ENCODE results near the gene CDK7. TPM values are rescaled to one million over a fixed set of nuclear protein-coding genes. Genes with fewer than 3 reads are reported as not detected.
"Not testable (repeated sequence)": the region's sequence is repeated elsewhere in the genome, so short reads cannot be mapped to it uniquely, and the experiment has no call there.

Gene CDK7
- total and polyA plus RNA-seq, 2 donors (not counting 1 experiment from before 2014, with no cell fraction given) = 12.3 to 30.6 TPM

DNA sequence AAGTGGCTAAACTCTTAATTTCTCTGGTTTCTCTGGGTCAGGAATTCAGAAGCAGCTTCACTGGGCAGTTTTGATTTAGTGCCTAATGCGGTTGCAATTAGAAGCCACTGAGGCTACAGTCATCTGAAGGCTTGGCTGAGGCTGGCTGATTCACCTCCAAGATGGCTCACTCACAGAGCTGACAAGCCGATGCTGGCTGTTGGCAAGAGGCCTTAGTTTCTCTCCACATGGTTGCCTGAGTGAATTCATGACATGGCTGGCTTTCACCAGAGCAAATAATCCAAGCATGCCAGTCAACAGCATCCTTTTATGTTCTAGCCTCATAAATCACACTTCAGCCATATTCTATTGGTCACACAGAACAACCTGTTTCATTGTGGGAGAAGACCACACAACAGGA is 2.8 kb upstream of the CDK7 start:
- Mint-ChIP-seq H3K4me1 (peaks cover 19% of the 10 kb centered on the region), H3K27me3 (no peaks in the 10 kb centered on the region), H3K27ac (no peak overlapping the region), H3K9me3 (ENCODE audit: insufficient read depth) (no peaks in the 10 kb centered on the region), H3K4me3 (no peak overlapping the region)
- WGBS (ENCODE audit: insufficient coverage) = 100% methylated on average over 2 of the region's 2 CpGs
- POLR2A ChIA-PET = no interaction called here
- Histone ChIP-seq H4K20me1 (ENCODE audit: control insufficient read depth, insufficient read depth, low read length, poor library complexity, severe bottlenecking) (no peaks in the 10 kb centered on the region), H3K4me2 (replicated peaks; ENCODE audit: low read depth, low read length, poor library complexity, severe bottlenecking) (no peak overlapping the region), H3K79me2 (ENCODE audit: control insufficient read depth, insufficient read depth, low read length) (peaks cover 22% of the 10 kb centered on the region), H3K27me3 (replicated peaks in 1 of 4; ENCODE audit: control extremely low read depth in 1 of 4, control insufficient read depth in 3 of 4, insufficient read depth in 4 of 4, low read length in 3 of 4) (no peaks in the 10 kb centered on the region), H3K9ac (ENCODE audit: low read length) (no peak overlapping the region), H3K27ac (ENCODE audit: low read length in 2 of 2) (no peak overlapping the region), H3K36me3 (replicated peaks in 1 of 2; ENCODE audit: control extremely low read depth in 1 of 2, control insufficient read depth in 1 of 2, extremely low read depth in 1 of 2, insufficient read depth in 2 of 2, low read length in 1 of 2) (peaks cover 3 to 12% of the 10 kb centered on the region in 2 experiments), H3K4me3 (ENCODE audit: control extremely low read depth in 1 of 5, extremely low read depth in 1 of 5, insufficient read depth in 1 of 5, low read depth in 2 of 5, low read length in 4 of 5) (no peak overlapping the region), H3K9me3 (ENCODE audit: control extremely low read depth in 1 of 3, control insufficient read depth in 2 of 3, insufficient read depth in 1 of 3, low read length in 2 of 3) (no peaks in the 10 kb centered on the region), H2AFZ (ENCODE audit: insufficient read depth, low read depth, low read length, poor library complexity, severe bottlenecking) (no peak overlapping the region), H3K4me1 (ENCODE audit: control insufficient read depth in 2 of 2, insufficient read depth in 2 of 2, low read length in 2 of 2) (peaks cover 6 to 17% of the 10 kb centered on the region in 2 donors)
- no peak for TF ChIP-seq EZH2 (IDR thresholded peaks at IDR 0.05; ENCODE audit: borderline replicate concordance, insufficient read depth, low read depth, low read length, poor library complexity, severe bottlenecking)
- TF ChIP-seq, protein P1, sequence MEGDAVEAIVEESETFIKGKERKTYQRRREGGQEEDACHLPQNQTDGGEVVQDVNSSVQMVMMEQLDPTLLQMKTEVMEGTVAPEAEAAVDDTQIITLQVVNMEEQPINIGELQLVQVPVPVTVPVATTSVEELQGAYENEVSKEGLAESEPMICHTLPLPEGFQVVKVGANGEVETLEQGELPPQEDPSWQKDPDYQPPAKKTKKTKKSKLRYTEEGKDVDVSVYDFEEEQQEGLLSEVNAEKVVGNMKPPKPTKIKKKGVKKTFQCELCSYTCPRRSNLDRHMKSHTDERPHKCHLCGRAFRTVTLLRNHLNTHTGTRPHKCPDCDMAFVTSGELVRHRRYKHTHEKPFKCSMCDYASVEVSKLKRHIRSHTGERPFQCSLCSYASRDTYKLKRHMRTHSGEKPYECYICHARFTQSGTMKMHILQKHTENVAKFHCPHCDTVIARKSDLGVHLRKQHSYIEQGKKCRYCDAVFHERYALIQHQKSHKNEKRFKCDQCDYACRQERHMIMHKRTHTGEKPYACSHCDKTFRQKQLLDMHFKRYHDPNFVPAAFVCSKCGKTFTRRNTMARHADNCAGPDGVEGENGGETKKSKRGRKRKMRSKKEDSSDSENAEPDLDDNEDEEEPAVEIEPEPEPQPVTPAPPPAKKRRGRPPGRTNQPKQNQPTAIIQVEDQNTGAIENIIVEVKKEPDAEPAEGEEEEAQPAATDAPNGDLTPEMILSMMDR (IDR thresholded peaks at IDR 0.05) = no peak
- ATAC-seq (ENCODE audit: low read depth) (no peak), DNase-seq (no peak)
- intact Hi-C loops (cut with micrococcal nuclease) = no loop called here
- CTCF ChIA-PET = interaction anchor here (1.6 kb wide), 1 partner anchor 138 kb away, joined by 3 read pairs; the partner anchor contains the start of gene SLC30A5

GRCh38 chr5:69236733-69237132 is 2.0 kb downstream of the CDK7 start:
- ChIA-PET CTCF (interaction anchor here (2.4 to 2.6 kb wide), 2 partner anchors 20 to 98 kb away, joined by 11 to 12 read pairs; no protein-coding TSS in a partner anchor), POLR2A (interaction anchor here (0.7 kb wide), 1 partner anchor 801 kb away, joined by 13 read pairs; no protein-coding TSS in a partner anchor)
- Mint-ChIP-seq H3K27ac (peak overlapping the region; percentile 43), H3K4me1 (peaks cover 46% of the 10 kb centered on the region), H3K4me3 (peak overlapping the region; percentile 67)
- H3K9me3 ChIP-seq (ENCODE audit: control extremely low read depth in 1 of 3, control insufficient read depth in 2 of 3, insufficient read depth in 1 of 3, low read length in 2 of 3); H2AFZ ChIP-seq (ENCODE audit: insufficient read depth, low read depth, low read length, poor library complexity, severe bottlenecking); H3K27ac ChIP-seq (ENCODE audit: low read length in 2 of 2); H3K9ac ChIP-seq (ENCODE audit: low read length); H3K9me3 Mint-ChIP-seq (ENCODE audit: insufficient read depth); H4K20me1 ChIP-seq (ENCODE audit: control insufficient read depth, insufficient read depth, low read length, poor library complexity, severe bottlenecking); intact Hi-C loops (cut with micrococcal nuclease); H3K4me2 ChIP-seq (replicated peaks; ENCODE audit: low read depth, low read length, poor library complexity, severe bottlenecking); ATAC-seq (ENCODE audit: low read depth); H3K27me3 Mint-ChIP-seq; H3K27me3 ChIP-seq (replicated peaks in 1 of 4; ENCODE audit: control extremely low read depth in 1 of 4, control insufficient read depth in 3 of 4, insufficient read depth in 4 of 4, low read length in 3 of 4); H3K4me3 ChIP-seq (ENCODE audit: control extremely low read depth in 1 of 5, extremely low read depth in 1 of 5, insufficient read depth in 1 of 5, low read depth in 2 of 5, low read length in 4 of 5); DNase-seq: not testable (repeated sequence)
- WGBS (ENCODE audit: insufficient coverage) = 97% methylated on average over 5 of the region's 9 CpGs
- H3K36me3 ChIP-seq (replicated peaks in 1 of 2; ENCODE audit: control extremely low read depth in 1 of 2, control insufficient read depth in 1 of 2, extremely low read depth in 1 of 2, insufficient read depth in 2 of 2, low read length in 1 of 2) = peaks cover 7 to 11% of the 10 kb centered on the region in 2 experiments
- peaks cover 6 to 21% of the 10 kb centered on the region in 2 donors for H3K4me1 ChIP-seq (ENCODE audit: control insufficient read depth in 2 of 2, insufficient read depth in 2 of 2, low read length in 2 of 2)
- H3K79me2 ChIP-seq (ENCODE audit: control insufficient read depth, insufficient read depth, low read length) = peaks cover 65% of the 10 kb centered on the region

All from B cell (primary cell).